SHP77 (cell line): ENCODE results near the gene TBC1D1.

Experiments
- DNase-seq, 2 experiments: peaks; one replicate each; lab custom pipeline; 2025; lab: John Stamatoyannopoulos, UW

TBC1D1 gene

GRCh38 chr4:37928426-37929416, 37.8 kb downstream of the TBC1D1 start:
- DNase-seq, result no peak

GRCh38 chr4:37934096-37934495, 43.2 kb downstream of the TBC1D1 start:
- no peak for DNase-seq

DNA sequence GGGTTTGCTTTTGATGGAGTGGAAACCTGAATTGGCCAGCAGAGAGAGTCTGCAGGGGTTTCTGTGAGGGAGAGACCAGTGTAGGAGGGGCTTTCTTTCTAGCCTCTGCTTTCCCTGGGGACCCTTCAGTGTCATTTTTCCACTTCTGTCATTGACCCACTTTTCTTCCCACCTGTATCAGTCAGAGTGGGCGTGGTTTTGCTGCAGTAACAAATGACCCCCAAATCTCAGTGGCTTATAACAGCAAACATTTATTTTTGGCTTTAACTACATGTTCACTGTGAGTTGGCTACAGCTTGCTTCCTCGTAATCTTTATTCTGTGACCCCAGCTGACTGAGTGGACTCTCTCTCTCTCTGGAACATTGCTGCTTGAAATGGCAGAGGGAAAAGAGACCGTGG, 43.7 kb downstream of the TBC1D1 start:
- DNase-seq, result no peak

DNA sequence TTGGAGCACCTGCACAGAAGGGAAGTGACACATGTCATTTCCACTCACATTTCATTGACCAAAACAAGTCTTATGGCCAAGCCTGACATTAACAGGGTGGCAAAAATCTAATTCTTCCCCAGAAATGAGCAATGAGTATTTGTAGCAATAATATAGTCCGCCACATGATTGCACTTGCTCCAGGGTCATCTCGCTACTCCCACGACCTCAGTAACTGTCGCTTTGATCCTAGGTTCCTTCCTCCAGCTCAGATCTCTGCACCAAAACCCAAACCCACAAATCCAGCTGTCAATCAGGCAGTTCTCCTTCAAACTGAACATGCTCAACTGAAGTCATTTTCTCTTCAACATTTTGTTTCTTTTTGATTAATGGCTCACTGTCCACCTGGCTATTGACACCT, 44.1 kb downstream of the TBC1D1 start:
- DNase-seq, result no peak

DNA sequence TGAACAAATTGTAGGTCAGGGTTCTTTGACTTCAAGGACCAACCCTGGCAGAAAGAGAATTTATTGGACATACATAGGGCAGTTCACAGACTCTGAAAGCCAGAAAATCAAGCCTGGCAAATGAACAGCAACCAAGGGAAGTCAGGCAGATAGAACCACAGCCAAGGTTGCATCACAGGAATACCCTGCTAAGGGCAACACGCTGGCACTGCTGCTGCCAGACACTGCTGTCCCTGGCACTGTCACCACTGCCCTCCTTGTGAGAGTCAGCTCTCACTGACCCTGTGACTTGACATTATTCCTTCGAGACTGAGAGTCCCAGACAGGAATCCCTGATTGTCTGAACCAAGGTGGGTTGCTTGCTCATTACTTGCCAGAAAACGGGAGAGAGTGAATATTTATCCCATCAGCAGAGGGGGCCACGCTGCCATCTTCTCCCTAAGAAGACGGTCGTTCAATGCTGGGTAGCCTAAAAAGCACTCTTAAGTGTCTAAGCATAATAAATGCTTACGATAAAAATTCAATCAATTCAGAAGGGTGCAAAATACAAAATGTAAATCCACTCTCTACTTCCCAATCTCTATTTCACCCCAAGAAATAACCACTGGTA, 46.1 kb downstream of the TBC1D1 start:
- no peak for DNase-seq

DNA sequence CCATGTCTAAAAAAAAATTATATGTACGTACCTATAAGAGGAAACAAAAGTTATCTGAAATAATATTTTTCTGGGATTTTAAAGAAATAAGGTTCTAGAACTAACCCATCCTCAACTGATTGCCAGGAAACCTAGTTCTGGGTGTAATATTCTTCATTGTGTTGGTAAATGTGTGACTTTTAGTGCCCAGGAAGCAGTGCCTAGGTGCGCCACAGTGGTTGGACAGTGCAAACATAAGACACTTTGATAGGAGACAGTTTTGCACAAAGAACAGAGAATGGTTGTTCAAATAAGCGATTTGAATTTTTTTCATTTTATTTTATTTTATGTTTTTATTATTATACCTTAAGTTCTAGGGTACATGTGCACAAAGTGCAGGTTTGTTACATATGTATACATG, 47.3 kb downstream of the TBC1D1 start:
- DNase-seq, result no peak

DNA sequence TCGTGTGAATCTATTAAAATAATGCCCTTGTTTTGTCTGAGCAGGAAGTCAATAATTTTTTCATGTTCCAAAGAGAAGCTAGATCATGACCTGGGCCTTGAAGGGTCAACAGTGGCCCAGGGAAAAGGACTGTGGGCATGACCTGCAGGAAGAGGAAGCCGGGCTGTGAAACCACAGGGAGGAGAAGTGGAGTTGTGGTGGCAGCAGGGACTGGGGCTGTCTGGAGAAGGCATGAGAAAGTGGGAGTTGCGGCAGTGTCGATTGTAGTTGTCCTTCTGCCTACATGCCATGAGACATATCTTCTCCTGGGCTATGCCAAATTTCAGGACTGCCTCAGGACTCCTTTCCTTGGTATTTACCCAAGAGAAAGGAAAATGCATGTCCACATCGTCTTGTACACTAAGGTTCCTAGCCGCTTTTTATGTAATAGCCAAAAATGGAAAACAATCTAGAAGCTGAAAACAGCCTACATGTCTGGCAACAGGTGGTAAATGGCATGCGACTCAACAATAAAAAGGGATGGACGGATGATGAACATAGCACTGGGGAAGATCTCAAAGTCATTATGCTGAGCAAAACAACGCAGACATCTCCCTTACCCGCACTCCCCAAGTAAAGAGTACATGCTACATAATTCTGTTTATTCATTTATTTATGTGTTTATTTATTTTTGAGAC, 55.8 kb downstream of the TBC1D1 start:
- DNase-seq, result no peak

GRCh38 chr4:37948542-37948941, 57.7 kb downstream of the TBC1D1 start:
- no peak for DNase-seq

GRCh38 chr4:37949636-37950426, 58.9 kb downstream of the TBC1D1 start:
- DNase-seq, result no peak

- no peak for DNase-seq
Observed at GRCh38 chr4:37951461-37952352, 60.8 kb downstream of the TBC1D1 start.

- no peak for DNase-seq
Observed at GRCh38 chr4:37953156-37953555, 62.3 kb downstream of the TBC1D1 start.

- DNase-seq, result no peak
Observed at GRCh38 chr4:37953620-37954293, 62.9 kb downstream of the TBC1D1 start.

- DNase-seq, result no peak
Observed at GRCh38 chr4:37956941-37957340, 66.1 kb downstream of the TBC1D1 start.

GRCh38 chr4:37958932-37959331, 68.0 kb downstream of the TBC1D1 start:
- no peak for DNase-seq

GRCh38 chr4:37960098-37960497, 69.2 kb downstream of the TBC1D1 start, which contains the start of gene PTTG2:
Gene PTTG2 (plus strand): TSS chr4:37960398. CDS start chr4:37960435, 37 bp downstream.
- no peak for DNase-seq

DNA sequence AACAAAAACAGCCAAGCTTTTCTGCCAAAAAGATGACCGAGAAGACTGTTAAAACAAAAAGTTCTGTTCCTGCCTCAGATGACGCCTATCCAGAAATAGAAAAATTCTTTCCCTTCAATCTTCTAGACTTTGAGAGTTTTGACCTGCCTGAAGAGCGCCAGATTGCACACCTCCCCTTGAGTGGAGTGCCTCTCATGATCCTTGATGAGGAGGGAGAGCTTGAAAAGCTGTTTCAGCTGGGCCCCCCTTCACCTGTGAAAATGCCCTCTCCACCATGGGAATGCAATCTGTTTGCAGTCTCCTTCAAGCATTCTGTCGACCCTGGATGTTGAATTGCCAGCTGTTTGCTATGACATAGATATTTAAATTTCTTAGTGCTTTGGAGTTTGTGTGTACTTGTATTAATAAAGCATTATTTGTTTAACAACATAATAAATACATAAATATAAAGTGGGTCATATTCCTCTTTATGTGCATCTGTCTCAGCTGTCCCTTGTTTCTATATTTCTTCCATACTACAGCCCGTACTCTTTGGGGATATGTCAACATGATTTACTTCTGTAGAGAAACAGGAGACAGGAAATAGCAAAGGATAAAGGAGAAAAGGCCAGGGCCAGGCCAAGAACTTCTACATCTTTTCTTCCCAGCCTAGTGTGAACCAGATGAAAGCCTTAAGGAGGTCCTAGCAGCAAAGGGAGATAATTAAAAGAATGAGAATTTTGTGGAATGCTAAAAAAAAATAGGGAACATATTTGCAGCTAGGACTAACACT, 70.0 kb downstream of the TBC1D1 start:
- DNase-seq, result no peak

GRCh38 chr4:37964734-37965457, 74.0 kb downstream of the TBC1D1 start:
- no peak for DNase-seq

DNA sequence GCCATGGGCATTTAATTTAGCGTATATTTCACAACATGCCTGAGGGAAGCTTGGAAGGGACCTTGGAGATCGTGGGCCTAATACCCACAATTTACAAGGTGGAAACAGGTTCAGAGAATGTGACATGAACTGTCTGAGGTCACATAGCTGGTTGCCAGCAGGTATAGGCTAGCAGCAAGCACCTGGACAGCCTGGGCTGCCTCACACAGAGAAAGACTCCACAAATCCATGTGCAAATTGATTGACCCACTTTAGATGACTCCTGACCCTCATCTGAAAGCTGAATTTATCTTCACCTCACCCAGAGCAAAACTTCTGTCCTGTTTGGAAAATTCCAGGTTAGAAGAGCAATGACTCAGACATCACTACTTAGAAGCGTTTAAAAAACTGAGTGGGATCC, 75.2 kb downstream of the TBC1D1 start:
- no peak for DNase-seq

GRCh38 chr4:37967736-37968135, 76.9 kb downstream of the TBC1D1 start:
- DNase-seq, result no peak
